Fibroblast of pulmonary artery (primary cell): Measurements from ENCODE around the gene ARV1.
"Not testable (repeated sequence)": the region's sequence is repeated elsewhere in the genome, so short reads cannot be mapped to it uniquely, and the experiment has no call there.

Experiments
- DNase-seq: peaks from one replicate; pipeline ENCODE4 v3.0.0-alpha.2; 2010; ENCODE audit warnings: low read depth
- H3K4me3 ChIP-seq: replicated peaks from 2 replicates; pipeline ENCODE4 v1.5.1; 2011; ENCODE audit warnings: low read depth, mild to moderate bottlenecking, control low read depth, low read length, moderate library complexity
- CTCF ChIP-seq: IDR thresholded peaks from 2 replicates; pipeline ENCODE4 v1.5.1; 2011; ENCODE audit warnings: mild to moderate bottlenecking, control low read depth, low read length, inconsistent platforms; ENCODE audit errors: missing control alignments

The ARV1 gene

GRCh38 chr1:230983811-230984210 lies 4.9 kb downstream of the ARV1 start:
- DNase-seq, result no peak
- H3K4me3 ChIP-seq, result no peak overlapping the region
- no peak for TF ChIP-seq CTCF

- not testable (repeated sequence) for H3K4me3 ChIP-seq, DNase-seq
These were observed 6.0 kb downstream of the ARV1 start for GRCh38 chr1:230984622-230985515.

- no peak for DNase-seq
- TF ChIP-seq CTCF, result no peak
These were observed 6.8 kb downstream of the ARV1 start for GRCh38 chr1:230985711-230986110.

GRCh38 chr1:230986976-230987375 lies 8.1 kb downstream of the ARV1 start:
- no peak overlapping the region for H3K4me3 ChIP-seq
- no peak for TF ChIP-seq CTCF
- peak; percentile 23 for DNase-seq

More at GRCh38 chr1:230985711-230986110, 6.8 kb downstream of the ARV1 start:
- H3K4me3 ChIP-seq, result no peak overlapping the region

GRCh38 chr1:230987448-230987847 lies 8.6 kb downstream of the ARV1 start:
- no peak overlapping the region for H3K4me3 ChIP-seq
- DNase-seq, result no peak
- TF ChIP-seq CTCF, result no peak

GRCh38 chr1:230992100-230992774 lies 13.3 kb downstream of the ARV1 start:
- TF ChIP-seq CTCF, result no peak
- DNase-seq, result no peak
- H3K4me3 ChIP-seq, result no peak overlapping the region

- H3K4me3 ChIP-seq, result no peak overlapping the region
- no peak for TF ChIP-seq CTCF
- DNase-seq, result no peak
These were observed 16.0 kb downstream of the ARV1 start for GRCh38 chr1:230994860-230995259.
